Prostate gland (tissue), 2 donors: Measurements from ENCODE around the gene R3HDM2.

Source experiments
- POLR2A ChIP-seq: fragments of 450-650 bp; IDR thresholded peaks from one replicate; pipeline ENCODE4 v1.6.1; 2016; ENCODE audit warnings: antibody characterized with exemption, mild to moderate bottlenecking
- TF ChIP-seq, protein P1 (sequence below), 4 experiments: fragments of 200-600 bp in 2 of 4; fragments of 450-650 bp in 2 of 4; sonication (generic) in 2 of 4; IDR thresholded peaks; 1 replicate in 3 of 4; 2 replicates in 1 of 4; pipeline ENCODE4 v1.5.1; 2016 to 2019; ENCODE audit warnings: antibody characterized with exemption in 4 of 4, mild to moderate bottlenecking in 2 of 4, moderate library complexity in 2 of 4

DNA sequence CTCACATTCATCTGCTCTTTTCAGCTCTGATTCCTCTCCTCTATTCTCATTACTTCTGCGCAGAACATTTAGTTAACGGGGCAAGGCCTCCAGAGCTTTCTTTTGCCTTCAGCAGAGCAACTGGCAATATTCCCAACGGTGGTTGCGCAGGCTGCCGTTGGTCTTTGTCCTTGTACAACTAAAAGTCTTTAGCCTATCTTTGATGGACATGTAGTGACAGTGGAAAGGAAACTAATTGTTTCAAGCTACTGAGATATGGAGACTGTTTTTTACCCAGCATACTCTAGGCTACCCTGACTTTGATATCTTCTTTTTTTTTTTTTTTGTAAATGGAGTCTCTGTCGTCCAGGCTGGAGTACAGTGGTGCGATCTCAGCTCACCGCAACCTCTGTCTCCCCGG lies 12.6 kb downstream of the R3HDM2 start:
- no peak for TF ChIP-seq POLR2A
- TF ChIP-seq, protein P1, sequence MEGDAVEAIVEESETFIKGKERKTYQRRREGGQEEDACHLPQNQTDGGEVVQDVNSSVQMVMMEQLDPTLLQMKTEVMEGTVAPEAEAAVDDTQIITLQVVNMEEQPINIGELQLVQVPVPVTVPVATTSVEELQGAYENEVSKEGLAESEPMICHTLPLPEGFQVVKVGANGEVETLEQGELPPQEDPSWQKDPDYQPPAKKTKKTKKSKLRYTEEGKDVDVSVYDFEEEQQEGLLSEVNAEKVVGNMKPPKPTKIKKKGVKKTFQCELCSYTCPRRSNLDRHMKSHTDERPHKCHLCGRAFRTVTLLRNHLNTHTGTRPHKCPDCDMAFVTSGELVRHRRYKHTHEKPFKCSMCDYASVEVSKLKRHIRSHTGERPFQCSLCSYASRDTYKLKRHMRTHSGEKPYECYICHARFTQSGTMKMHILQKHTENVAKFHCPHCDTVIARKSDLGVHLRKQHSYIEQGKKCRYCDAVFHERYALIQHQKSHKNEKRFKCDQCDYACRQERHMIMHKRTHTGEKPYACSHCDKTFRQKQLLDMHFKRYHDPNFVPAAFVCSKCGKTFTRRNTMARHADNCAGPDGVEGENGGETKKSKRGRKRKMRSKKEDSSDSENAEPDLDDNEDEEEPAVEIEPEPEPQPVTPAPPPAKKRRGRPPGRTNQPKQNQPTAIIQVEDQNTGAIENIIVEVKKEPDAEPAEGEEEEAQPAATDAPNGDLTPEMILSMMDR (IDR thresholded peaks at IDR 0.05), result no peak
